Choroid plexus epithelial cell (primary cell): ENCODE measurements around the gene C10orf143.

Experiments used
- DNase-seq: peaks from one replicate; pipeline ENCODE4 v3.0.0-alpha.2; 2010; ENCODE audit warnings: low read depth
- H3K4me3 ChIP-seq: 2 replicates; pipeline ENCODE4 v1.5.1; 2011; ENCODE audit warnings: low read depth, mild to moderate bottlenecking, control low read depth, low read length, moderate library complexity
- TF ChIP-seq, protein P1 (sequence below): conservative IDR thresholded peaks from 2 replicates; pipeline ENCODE4 v1.5.1; 2011; ENCODE audit warnings: low read depth, mild to moderate bottlenecking, control low read depth, inconsistent platforms, low read length, moderate library complexity

C10orf143 gene

GRCh38 chr10:130041451-130042371, 68.9 kb downstream of the C10orf143 start:
- DNase-seq = no peak
- no peak overlapping the region for H3K4me3 ChIP-seq
- TF ChIP-seq, protein P1, sequence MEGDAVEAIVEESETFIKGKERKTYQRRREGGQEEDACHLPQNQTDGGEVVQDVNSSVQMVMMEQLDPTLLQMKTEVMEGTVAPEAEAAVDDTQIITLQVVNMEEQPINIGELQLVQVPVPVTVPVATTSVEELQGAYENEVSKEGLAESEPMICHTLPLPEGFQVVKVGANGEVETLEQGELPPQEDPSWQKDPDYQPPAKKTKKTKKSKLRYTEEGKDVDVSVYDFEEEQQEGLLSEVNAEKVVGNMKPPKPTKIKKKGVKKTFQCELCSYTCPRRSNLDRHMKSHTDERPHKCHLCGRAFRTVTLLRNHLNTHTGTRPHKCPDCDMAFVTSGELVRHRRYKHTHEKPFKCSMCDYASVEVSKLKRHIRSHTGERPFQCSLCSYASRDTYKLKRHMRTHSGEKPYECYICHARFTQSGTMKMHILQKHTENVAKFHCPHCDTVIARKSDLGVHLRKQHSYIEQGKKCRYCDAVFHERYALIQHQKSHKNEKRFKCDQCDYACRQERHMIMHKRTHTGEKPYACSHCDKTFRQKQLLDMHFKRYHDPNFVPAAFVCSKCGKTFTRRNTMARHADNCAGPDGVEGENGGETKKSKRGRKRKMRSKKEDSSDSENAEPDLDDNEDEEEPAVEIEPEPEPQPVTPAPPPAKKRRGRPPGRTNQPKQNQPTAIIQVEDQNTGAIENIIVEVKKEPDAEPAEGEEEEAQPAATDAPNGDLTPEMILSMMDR = no peak

DNA sequence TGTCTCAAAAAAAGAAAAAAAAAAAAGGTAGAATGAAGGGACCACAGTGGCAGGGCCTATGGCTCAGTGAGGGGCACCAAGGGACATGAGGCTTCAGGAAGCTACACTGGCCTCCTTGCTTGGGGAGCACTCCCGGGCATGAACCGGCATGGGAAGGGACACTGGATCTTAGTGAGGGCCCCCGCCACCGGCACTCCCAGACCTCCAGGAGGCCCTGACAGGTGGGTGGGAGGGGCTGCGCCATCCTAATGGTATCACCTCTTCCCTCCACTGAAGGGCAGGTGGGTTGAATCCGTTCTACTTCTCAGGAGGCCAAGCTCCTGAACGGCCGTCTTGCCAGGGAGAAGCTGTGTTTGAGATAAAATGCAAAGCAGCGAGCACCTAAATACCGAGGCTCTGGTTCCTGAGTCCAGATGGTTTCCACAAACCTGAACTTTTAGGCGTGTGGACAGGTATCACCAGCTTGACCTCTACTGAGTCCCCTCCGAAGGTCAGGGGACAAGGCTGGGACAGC, 69.8 kb downstream of the C10orf143 start:
- TF ChIP-seq, protein P1 = no peak
- H3K4me3 ChIP-seq = no peak overlapping the region
- DNase-seq = no peak

- H3K4me3 ChIP-seq = no peak overlapping the region
- TF ChIP-seq, protein P1 = no peak
- DNase-seq = no peak
These were observed 70.3 kb downstream of the C10orf143 start for GRCh38 chr10:130040351-130040750.

GRCh38 chr10:130039141-130039540, 71.5 kb downstream of the C10orf143 start:
- TF ChIP-seq, protein P1 = no peak
- no peak overlapping the region for H3K4me3 ChIP-seq
- no peak for DNase-seq

DNA sequence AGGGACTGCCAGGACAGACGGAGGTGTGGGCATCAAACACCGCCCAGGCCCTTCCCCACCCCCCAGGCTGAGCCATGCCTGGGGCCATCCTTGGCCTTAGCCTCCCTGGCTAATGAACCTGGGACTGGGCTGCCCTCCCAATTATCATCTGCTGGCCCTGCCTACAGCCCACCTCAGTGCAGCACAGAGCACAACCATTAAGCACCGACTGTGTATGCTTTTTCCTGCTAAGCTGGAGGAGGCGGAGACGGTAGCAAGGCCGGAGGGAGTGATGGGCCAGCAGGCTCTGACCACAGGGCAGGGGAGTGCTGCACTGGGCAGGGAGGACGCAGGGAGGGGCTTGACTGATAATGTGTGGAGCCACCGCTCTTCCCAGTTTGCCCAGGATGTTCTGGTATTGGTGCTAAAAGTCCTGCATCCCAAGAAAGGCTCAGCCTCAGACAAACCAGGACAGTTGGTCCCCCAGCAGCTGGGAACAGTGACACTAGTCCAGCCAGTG, 72.0 kb downstream of the C10orf143 start:
- TF ChIP-seq, protein P1 = no peak
- no peak overlapping the region for H3K4me3 ChIP-seq
- no peak for DNase-seq

DNA sequence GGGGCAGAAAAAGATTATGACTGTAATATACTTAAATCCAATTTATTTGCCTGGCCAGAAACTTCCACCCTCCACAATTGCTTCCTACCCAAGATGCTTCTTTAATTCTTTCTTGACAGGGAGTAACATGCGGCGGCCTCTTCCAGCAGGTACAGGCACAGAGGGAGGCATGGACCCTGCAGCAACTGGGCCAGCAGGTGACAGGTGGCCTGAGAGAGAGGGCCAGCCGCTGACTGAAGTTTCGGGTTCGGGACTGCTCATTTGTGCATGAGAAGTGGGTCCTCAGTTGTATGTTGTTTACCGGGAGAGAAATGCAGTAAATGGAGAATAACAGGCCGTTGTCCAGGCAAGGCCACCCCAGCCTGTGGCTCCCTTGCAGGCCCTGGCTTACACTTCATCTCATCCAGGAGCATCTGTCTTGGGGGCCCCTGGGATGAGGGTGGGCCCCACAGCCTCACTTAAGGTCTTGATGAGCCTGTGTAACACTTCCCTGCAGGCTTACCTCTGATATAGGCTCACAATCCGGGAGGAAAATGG, 72.5 kb downstream of the C10orf143 start:
- H3K4me3 ChIP-seq = no peak overlapping the region
- DNase-seq = no peak
- TF ChIP-seq, protein P1 = no peak
